ENCODE data around the gene ODC1.

ODC1 gene

DNA sequence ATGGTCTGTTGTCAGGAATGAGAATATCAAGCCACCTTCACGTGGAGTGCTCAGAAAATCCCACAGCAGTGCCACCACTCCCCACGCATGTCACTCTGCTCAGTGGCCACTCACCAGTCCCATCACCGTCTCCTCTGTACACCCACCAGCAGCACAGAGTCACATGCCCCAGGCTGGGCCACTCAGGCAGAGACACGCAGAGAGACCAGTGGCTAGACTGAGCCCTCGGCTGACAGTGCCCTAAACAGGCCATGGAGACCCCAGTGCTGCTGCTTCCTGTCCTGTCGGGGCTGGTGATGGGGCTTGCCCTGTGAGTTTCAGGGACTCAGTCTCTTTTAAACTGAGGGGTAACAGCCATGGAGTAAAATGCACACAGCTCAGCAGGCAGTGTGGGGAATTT is 25.9 kb downstream of the ODC1 start:
- TF ChIP-seq TAF1 (IDR thresholded peaks at IDR 0.05; ENCODE audit: low read depth) (no peak), RAD21 (IDR thresholded peaks at IDR 0.05; ENCODE audit: low read depth) (no peak), CREB1 (IDR thresholded peaks at IDR 0.05; ENCODE audit: low read depth) (no peak), NFIC (IDR thresholded peaks at IDR 0.05) (no peak), EGR1 (IDR thresholded peaks at IDR 0.05) (no peak), FOXM1 (IDR thresholded peaks at IDR 0.05; ENCODE audit: borderline replicate concordance, low read depth) (no peak), YY1 (IDR thresholded peaks at IDR 0.05; ENCODE audit: low read depth) (no peak), EP300 (IDR thresholded peaks at IDR 0.05; ENCODE audit: borderline replicate concordance) (no peak), ZBTB7A (IDR thresholded peaks at IDR 0.05; ENCODE audit: low read depth) (no peak), TEAD4 (IDR thresholded peaks at IDR 0.05) (no peak), TCF12 (IDR thresholded peaks at IDR 0.05; ENCODE audit: low read depth) (no peak), CEBPB (IDR thresholded peaks at IDR 0.05) (no peak)
- TF ChIP-seq, protein P1, sequence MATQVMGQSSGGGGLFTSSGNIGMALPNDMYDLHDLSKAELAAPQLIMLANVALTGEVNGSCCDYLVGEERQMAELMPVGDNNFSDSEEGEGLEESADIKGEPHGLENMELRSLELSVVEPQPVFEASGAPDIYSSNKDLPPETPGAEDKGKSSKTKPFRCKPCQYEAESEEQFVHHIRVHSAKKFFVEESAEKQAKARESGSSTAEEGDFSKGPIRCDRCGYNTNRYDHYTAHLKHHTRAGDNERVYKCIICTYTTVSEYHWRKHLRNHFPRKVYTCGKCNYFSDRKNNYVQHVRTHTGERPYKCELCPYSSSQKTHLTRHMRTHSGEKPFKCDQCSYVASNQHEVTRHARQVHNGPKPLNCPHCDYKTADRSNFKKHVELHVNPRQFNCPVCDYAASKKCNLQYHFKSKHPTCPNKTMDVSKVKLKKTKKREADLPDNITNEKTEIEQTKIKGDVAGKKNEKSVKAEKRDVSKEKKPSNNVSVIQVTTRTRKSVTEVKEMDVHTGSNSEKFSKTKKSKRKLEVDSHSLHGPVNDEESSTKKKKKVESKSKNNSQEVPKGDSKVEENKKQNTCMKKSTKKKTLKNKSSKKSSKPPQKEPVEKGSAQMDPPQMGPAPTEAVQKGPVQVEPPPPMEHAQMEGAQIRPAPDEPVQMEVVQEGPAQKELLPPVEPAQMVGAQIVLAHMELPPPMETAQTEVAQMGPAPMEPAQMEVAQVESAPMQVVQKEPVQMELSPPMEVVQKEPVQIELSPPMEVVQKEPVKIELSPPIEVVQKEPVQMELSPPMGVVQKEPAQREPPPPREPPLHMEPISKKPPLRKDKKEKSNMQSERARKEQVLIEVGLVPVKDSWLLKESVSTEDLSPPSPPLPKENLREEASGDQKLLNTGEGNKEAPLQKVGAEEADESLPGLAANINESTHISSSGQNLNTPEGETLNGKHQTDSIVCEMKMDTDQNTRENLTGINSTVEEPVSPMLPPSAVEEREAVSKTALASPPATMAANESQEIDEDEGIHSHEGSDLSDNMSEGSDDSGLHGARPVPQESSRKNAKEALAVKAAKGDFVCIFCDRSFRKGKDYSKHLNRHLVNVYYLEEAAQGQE (IDR thresholded peaks at IDR 0.05; ENCODE audit: low read depth), result no peak
- TF ChIP-seq, protein P2, sequence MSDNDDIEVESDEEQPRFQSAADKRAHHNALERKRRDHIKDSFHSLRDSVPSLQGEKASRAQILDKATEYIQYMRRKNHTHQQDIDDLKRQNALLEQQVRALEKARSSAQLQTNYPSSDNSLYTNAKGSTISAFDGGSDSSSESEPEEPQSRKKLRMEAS (IDR thresholded peaks at IDR 0.05), result no peak
- TF ChIP-seq, protein P3, sequence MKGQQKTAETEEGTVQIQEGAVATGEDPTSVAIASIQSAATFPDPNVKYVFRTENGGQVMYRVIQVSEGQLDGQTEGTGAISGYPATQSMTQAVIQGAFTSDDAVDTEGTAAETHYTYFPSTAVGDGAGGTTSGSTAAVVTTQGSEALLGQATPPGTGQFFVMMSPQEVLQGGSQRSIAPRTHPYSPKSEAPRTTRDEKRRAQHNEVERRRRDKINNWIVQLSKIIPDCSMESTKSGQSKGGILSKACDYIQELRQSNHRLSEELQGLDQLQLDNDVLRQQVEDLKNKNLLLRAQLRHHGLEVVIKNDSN (IDR thresholded peaks at IDR 0.05), result no peak

DNA sequence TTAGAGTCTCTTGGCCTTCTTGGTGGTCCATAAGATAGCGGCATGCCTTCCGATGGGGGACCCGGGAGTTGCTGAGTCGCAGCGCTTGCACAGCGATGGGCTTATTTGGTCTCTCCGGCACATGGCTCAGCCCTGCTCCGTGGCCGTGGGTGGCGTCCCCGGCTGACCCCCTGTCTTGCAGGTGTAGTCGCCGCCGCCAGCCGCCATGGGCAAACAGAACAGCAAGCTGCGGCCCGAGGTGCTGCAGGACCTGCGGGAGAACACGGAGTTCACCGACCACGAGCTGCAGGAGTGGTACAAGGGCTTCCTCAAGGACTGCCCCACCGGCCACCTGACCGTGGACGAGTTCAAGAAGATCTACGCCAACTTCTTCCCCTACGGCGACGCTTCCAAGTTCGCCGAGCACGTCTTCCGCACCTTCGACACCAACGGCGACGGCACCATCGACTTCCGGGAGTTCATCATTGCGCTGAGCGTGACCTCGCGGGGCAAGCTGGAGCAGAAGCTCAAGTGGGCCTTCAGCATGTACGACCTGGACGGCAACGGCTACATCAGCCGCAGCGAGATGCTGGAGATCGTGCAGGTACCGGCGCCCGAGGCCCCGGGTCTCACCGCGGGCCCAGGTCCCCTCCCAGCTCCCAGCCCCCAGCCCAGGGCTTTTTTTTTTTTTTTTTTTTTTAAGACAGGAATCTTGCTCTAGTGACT is 28.4 kb downstream of the ODC1 start:
- no peak for TF ChIP-seq EGR1 (IDR thresholded peaks at IDR 0.05)
- TF ChIP-seq CEBPB (IDR thresholded peaks at IDR 0.05), result no peak
- TF ChIP-seq FOXM1 (IDR thresholded peaks at IDR 0.05; ENCODE audit: borderline replicate concordance, low read depth), result no peak
- no peak for TF ChIP-seq TAF1 (IDR thresholded peaks at IDR 0.05; ENCODE audit: low read depth)
- TF ChIP-seq TCF12 (IDR thresholded peaks at IDR 0.05; ENCODE audit: low read depth), result no peak
- TF ChIP-seq, protein P3 (IDR thresholded peaks at IDR 0.05), result no peak
- TF ChIP-seq, protein P2 (IDR thresholded peaks at IDR 0.05), result no peak
- TF ChIP-seq TEAD4 (IDR thresholded peaks at IDR 0.05), result no peak
- TF ChIP-seq CREB1 (IDR thresholded peaks at IDR 0.05; ENCODE audit: low read depth), result no peak
- TF ChIP-seq RAD21 (IDR thresholded peaks at IDR 0.05; ENCODE audit: low read depth), result no peak
- TF ChIP-seq NFIC (IDR thresholded peaks at IDR 0.05), result no peak
- TF ChIP-seq YY1 (IDR thresholded peaks at IDR 0.05; ENCODE audit: low read depth), result no peak
- TF ChIP-seq EP300 (IDR thresholded peaks at IDR 0.05; ENCODE audit: borderline replicate concordance), result no peak
- TF ChIP-seq, protein P1 (IDR thresholded peaks at IDR 0.05; ENCODE audit: low read depth), result no peak
- no peak for TF ChIP-seq ZBTB7A (IDR thresholded peaks at IDR 0.05; ENCODE audit: low read depth)

DNA sequence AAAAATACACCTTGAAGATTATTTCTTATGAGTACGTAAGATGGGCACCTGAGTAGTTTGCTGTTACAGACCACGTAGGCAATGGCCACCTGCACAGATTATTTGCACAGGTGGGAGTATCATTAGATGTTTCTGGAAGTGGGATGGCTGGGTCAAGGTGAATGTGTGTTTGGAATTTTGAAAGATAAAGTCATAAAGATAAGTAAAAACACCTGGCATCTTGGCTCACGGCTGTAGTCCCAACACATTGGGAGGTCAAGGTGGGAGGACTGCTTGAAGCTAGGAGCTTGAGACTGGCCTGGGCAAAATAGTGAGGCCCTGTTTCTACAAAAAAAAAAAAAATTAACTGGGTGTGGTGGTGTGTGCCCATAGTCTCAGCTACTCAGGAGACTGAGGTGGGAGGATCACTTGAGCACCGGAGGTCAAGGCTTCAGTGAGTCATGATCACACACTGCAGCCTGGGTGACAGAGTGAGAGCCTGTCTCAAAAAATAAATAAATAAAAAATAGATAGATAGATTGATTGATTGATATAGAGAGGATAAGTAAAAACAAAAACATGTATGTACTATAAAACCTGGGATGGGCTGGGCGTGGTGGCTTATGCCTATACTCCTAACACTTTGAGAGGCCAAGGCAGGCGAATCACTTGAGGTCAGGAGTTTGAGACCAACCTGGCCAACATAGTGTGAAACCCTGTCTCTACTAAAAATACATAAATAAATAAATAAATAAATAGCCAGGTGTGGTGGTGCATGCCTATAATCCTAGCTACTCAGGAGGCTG is 30.4 kb downstream of the ODC1 start:
- TF ChIP-seq TCF12 (IDR thresholded peaks at IDR 0.05; ENCODE audit: low read depth) (no peak), RAD21 (IDR thresholded peaks at IDR 0.05; ENCODE audit: low read depth) (no peak), EP300 (IDR thresholded peaks at IDR 0.05; ENCODE audit: borderline replicate concordance) (no peak), ZBTB7A (IDR thresholded peaks at IDR 0.05; ENCODE audit: low read depth) (no peak), FOXM1 (IDR thresholded peaks at IDR 0.05; ENCODE audit: borderline replicate concordance, low read depth) (no peak), CEBPB (IDR thresholded peaks at IDR 0.05) (no peak), TEAD4 (IDR thresholded peaks at IDR 0.05) (no peak)
- TF ChIP-seq, protein P2 (IDR thresholded peaks at IDR 0.05), result no peak
- TF ChIP-seq, protein P1 (IDR thresholded peaks at IDR 0.05; ENCODE audit: low read depth), result no peak

Measured in Ishikawa (cell line).